ENCODE data around the gene IGF2BP2.

IGF2BP2 gene

GRCh38 chr3:185727873-185728272, 97.0 kb downstream of the IGF2BP2 start:
- Histone ChIP-seq H3K27me3 (ENCODE audit: control insufficient read depth in 1 of 2, insufficient read depth in 2 of 2, low read length in 2 of 2) (no peaks in the 10 kb centered on the region), H3K4me3 (ENCODE audit: low read depth in 1 of 2, low read length in 2 of 2) (no peak overlapping the region), H3K36me3 (ENCODE audit: insufficient read depth, low read length) (no peaks in the 10 kb centered on the region), H3K4me1 (ENCODE audit: insufficient read depth, low read length) (no peaks in the 10 kb centered on the region), H3K9me3 (ENCODE audit: low read length) (no peaks in the 10 kb centered on the region), H3K27ac (ENCODE audit: low read depth, low read length) (no peak overlapping the region), H3K9ac (ENCODE audit: low read length) (no peak overlapping the region)

GRCh38 chr3:185726254-185726967, 98.4 kb downstream of the IGF2BP2 start:
- Histone ChIP-seq H3K9ac (ENCODE audit: low read length) (no peak overlapping the region), H3K4me1 (ENCODE audit: insufficient read depth, low read length) (no peaks in the 10 kb centered on the region), H3K9me3 (ENCODE audit: low read length) (no peaks in the 10 kb centered on the region), H3K27ac (ENCODE audit: low read depth, low read length) (no peak overlapping the region), H3K27me3 (ENCODE audit: control insufficient read depth in 1 of 2, insufficient read depth in 2 of 2, low read length in 2 of 2) (no peaks in the 10 kb centered on the region), H3K4me3 (ENCODE audit: low read depth in 1 of 2, low read length in 2 of 2) (no peak overlapping the region), H3K36me3 (ENCODE audit: insufficient read depth, low read length) (no peaks in the 10 kb centered on the region)

GRCh38 chr3:185724761-185725160, 100.1 kb downstream of the IGF2BP2 start:
- Histone ChIP-seq H3K9ac (ENCODE audit: low read length) (no peak overlapping the region), H3K36me3 (ENCODE audit: insufficient read depth, low read length) (no peaks in the 10 kb centered on the region), H3K27ac (ENCODE audit: low read depth, low read length) (no peak overlapping the region), H3K4me1 (ENCODE audit: insufficient read depth, low read length) (no peaks in the 10 kb centered on the region), H3K27me3 (ENCODE audit: control insufficient read depth in 1 of 2, insufficient read depth in 2 of 2, low read length in 2 of 2) (no peaks in the 10 kb centered on the region), H3K4me3 (ENCODE audit: low read depth in 1 of 2, low read length in 2 of 2) (no peak overlapping the region), H3K9me3 (ENCODE audit: low read length) (no peaks in the 10 kb centered on the region)

- no peaks in the 10 kb centered on the region for H3K9me3 ChIP-seq (ENCODE audit: low read length)
- H3K36me3 ChIP-seq (ENCODE audit: insufficient read depth, low read length) = no peaks in the 10 kb centered on the region
- no peak overlapping the region for H3K9ac ChIP-seq (ENCODE audit: low read length)
- no peak overlapping the region for H3K4me3 ChIP-seq (ENCODE audit: low read depth in 1 of 2, low read length in 2 of 2)
- no peak overlapping the region for H3K27ac ChIP-seq (ENCODE audit: low read depth, low read length)
- H3K4me1 ChIP-seq (ENCODE audit: insufficient read depth, low read length) = no peaks in the 10 kb centered on the region
- H3K27me3 ChIP-seq (ENCODE audit: control insufficient read depth in 1 of 2, insufficient read depth in 2 of 2, low read length in 2 of 2) = no peaks in the 10 kb centered on the region
These were observed 100.6 kb downstream of the IGF2BP2 start for GRCh38 chr3:185724251-185724650.

GRCh38 chr3:185722881-185723280, 102.0 kb downstream of the IGF2BP2 start:
- H3K9me3 ChIP-seq (ENCODE audit: low read length) = no peaks in the 10 kb centered on the region
- no peak overlapping the region for H3K9ac ChIP-seq (ENCODE audit: low read length)
- H3K36me3 ChIP-seq (ENCODE audit: insufficient read depth, low read length) = no peaks in the 10 kb centered on the region
- no peak overlapping the region for H3K27ac ChIP-seq (ENCODE audit: low read depth, low read length)
- no peak overlapping the region for H3K4me3 ChIP-seq (ENCODE audit: low read depth in 1 of 2, low read length in 2 of 2)
- H3K4me1 ChIP-seq (ENCODE audit: insufficient read depth, low read length) = no peaks in the 10 kb centered on the region
- no peaks in the 10 kb centered on the region for H3K27me3 ChIP-seq (ENCODE audit: control insufficient read depth in 1 of 2, insufficient read depth in 2 of 2, low read length in 2 of 2)

- no peaks in the 10 kb centered on the region for H3K27me3 ChIP-seq (ENCODE audit: control insufficient read depth in 1 of 2, insufficient read depth in 2 of 2, low read length in 2 of 2)
- no peaks in the 10 kb centered on the region for H3K9me3 ChIP-seq (ENCODE audit: low read length)
- H3K4me3 ChIP-seq (ENCODE audit: low read depth in 1 of 2, low read length in 2 of 2) = no peak overlapping the region
- H3K9ac ChIP-seq (ENCODE audit: low read length) = no peak overlapping the region
- no peak overlapping the region for H3K27ac ChIP-seq (ENCODE audit: low read depth, low read length)
- no peaks in the 10 kb centered on the region for H3K4me1 ChIP-seq (ENCODE audit: insufficient read depth, low read length)
- H3K36me3 ChIP-seq (ENCODE audit: insufficient read depth, low read length) = no peaks in the 10 kb centered on the region
These were observed 102.9 kb downstream of the IGF2BP2 start for GRCh38 chr3:185721970-185722369.

- Histone ChIP-seq H3K27ac (ENCODE audit: low read depth, low read length) (no peak overlapping the region), H3K36me3 (ENCODE audit: insufficient read depth, low read length) (no peaks in the 10 kb centered on the region), H3K4me1 (ENCODE audit: insufficient read depth, low read length) (no peaks in the 10 kb centered on the region)
These were observed 104.5 kb downstream of the IGF2BP2 start for GRCh38 chr3:185720326-185720725.

GRCh38 chr3:185718736-185719593, 105.9 kb downstream of the IGF2BP2 start:
- Histone ChIP-seq H3K27me3 (ENCODE audit: control insufficient read depth in 1 of 2, insufficient read depth in 2 of 2, low read length in 2 of 2) (no peaks in the 10 kb centered on the region), H3K36me3 (ENCODE audit: insufficient read depth, low read length) (no peaks in the 10 kb centered on the region), H3K4me1 (ENCODE audit: insufficient read depth, low read length) (no peaks in the 10 kb centered on the region), H3K4me3 (ENCODE audit: low read depth in 1 of 2, low read length in 2 of 2) (no peak overlapping the region), H3K9ac (ENCODE audit: low read length) (no peak overlapping the region), H3K9me3 (ENCODE audit: low read length) (no peaks in the 10 kb centered on the region), H3K27ac (ENCODE audit: low read depth, low read length) (no peak overlapping the region)

More at GRCh38 chr3:185720326-185720725, 104.5 kb downstream of the IGF2BP2 start:
- Histone ChIP-seq H3K27me3 (ENCODE audit: control insufficient read depth in 1 of 2, insufficient read depth in 2 of 2, low read length in 2 of 2) (no peaks in the 10 kb centered on the region), H3K9ac (ENCODE audit: low read length) (no peak overlapping the region), H3K9me3 (ENCODE audit: low read length) (no peaks in the 10 kb centered on the region), H3K4me3 (ENCODE audit: low read depth in 1 of 2, low read length in 2 of 2) (no peak overlapping the region)

GRCh38 chr3:185717627-185718402, 107.0 kb downstream of the IGF2BP2 start:
- no peaks in the 10 kb centered on the region for H3K9me3 ChIP-seq (ENCODE audit: low read length)
- H3K36me3 ChIP-seq (ENCODE audit: insufficient read depth, low read length) = no peaks in the 10 kb centered on the region
- no peak overlapping the region for H3K4me3 ChIP-seq (ENCODE audit: low read depth in 1 of 2, low read length in 2 of 2)
- no peak overlapping the region for H3K27ac ChIP-seq (ENCODE audit: low read depth, low read length)
- no peaks in the 10 kb centered on the region for H3K27me3 ChIP-seq (ENCODE audit: control insufficient read depth in 1 of 2, insufficient read depth in 2 of 2, low read length in 2 of 2)
- H3K4me1 ChIP-seq (ENCODE audit: insufficient read depth, low read length) = no peaks in the 10 kb centered on the region
- H3K9ac ChIP-seq (ENCODE audit: low read length) = no peak overlapping the region

- Histone ChIP-seq H3K9me3 (ENCODE audit: low read length) (no peaks in the 10 kb centered on the region), H3K36me3 (ENCODE audit: insufficient read depth, low read length) (no peaks in the 10 kb centered on the region), H3K27ac (ENCODE audit: low read depth, low read length) (no peak overlapping the region), H3K9ac (ENCODE audit: low read length) (no peak overlapping the region), H3K27me3 (ENCODE audit: control insufficient read depth in 1 of 2, insufficient read depth in 2 of 2, low read length in 2 of 2) (no peaks in the 10 kb centered on the region), H3K4me3 (ENCODE audit: low read depth in 1 of 2, low read length in 2 of 2) (no peak overlapping the region), H3K4me1 (ENCODE audit: insufficient read depth, low read length) (no peaks in the 10 kb centered on the region)
These were observed 107.7 kb downstream of the IGF2BP2 start for GRCh38 chr3:185717121-185717520.

- Histone ChIP-seq H3K4me1 (ENCODE audit: insufficient read depth, low read length) (no peaks in the 10 kb centered on the region), H3K27ac (ENCODE audit: low read depth, low read length) (no peak overlapping the region), H3K9me3 (ENCODE audit: low read length) (no peaks in the 10 kb centered on the region), H3K4me3 (ENCODE audit: low read depth in 1 of 2, low read length in 2 of 2) (no peak overlapping the region), H3K36me3 (ENCODE audit: insufficient read depth, low read length) (no peaks in the 10 kb centered on the region), H3K27me3 (ENCODE audit: control insufficient read depth in 1 of 2, insufficient read depth in 2 of 2, low read length in 2 of 2) (no peaks in the 10 kb centered on the region), H3K9ac (ENCODE audit: low read length) (no peak overlapping the region)
These were observed 108.3 kb downstream of the IGF2BP2 start for GRCh38 chr3:185716436-185717108.
